ENCODE measurements around the gene MRPS23. TPM values are rescaled to one million over a fixed set of nuclear protein-coding genes. Genes with fewer than 3 reads are reported as not detected.

MRPS23 gene
- total and polyA plus RNA-seq, 2 experiments from 2014 or later: 53.2 to 74.5 TPM

- H3K4me1 Mint-ChIP-seq: peaks cover 14% of the 10 kb centered on the region
- Histone ChIP-seq H3K79me2 (replicated peaks; ENCODE audit: insufficient read depth) (no peaks in the 10 kb centered on the region), H3K4me1 (ENCODE audit: insufficient read depth) (peaks cover 13% of the 10 kb centered on the region), H4K20me1 (replicated peaks; ENCODE audit: insufficient read depth) (no peaks in the 10 kb centered on the region), H2AFZ (no peak overlapping the region), H3K9me2 (ENCODE audit: insufficient read depth) (no peaks in the 10 kb centered on the region), H3K27ac (ENCODE audit: low read depth) (no peak overlapping the region), H3K27me3 (ENCODE audit: insufficient read depth) (no peaks in the 10 kb centered on the region), H3F3A (replicated peaks; ENCODE audit: low read depth) (no peaks in the 10 kb centered on the region), H3K4me2 (no peak overlapping the region), H3K4me3 (no peak overlapping the region), H3K36me3 (ENCODE audit: insufficient read depth) (no peaks in the 10 kb centered on the region)
- no peak for DNase-seq (ENCODE audit: low spot score)
- peaks cover 8% of the 10 kb centered on the region; the same call in 2 of the 3 replicates for H3K9me3 Mint-ChIP-seq
- H3K36me3 Mint-ChIP-seq (ENCODE audit: low read depth): no peaks in the 10 kb centered on the region
- ATAC-seq: no peak
- no peak overlapping the region for H3K4me3 Mint-ChIP-seq
- no peak overlapping the region for H3K27ac Mint-ChIP-seq
- H3K27me3 Mint-ChIP-seq (ENCODE audit: insufficient read depth, low read depth, poor library complexity): no peaks in the 10 kb centered on the region
- TF ChIP-seq NANOG (IDR thresholded peaks at IDR 0.05; ENCODE audit: borderline replicate concordance) (no peak), POLR2AphosphoS5 (IDR thresholded peaks at IDR 0.05; ENCODE audit: low read depth) (no peak), CREB1 (CRISPR knock-in tag; IDR thresholded peaks at IDR 0.05; ENCODE audit: low read depth) (no peak), ZNF331 (CRISPR knock-in tag; IDR thresholded peaks at IDR 0.05; ENCODE audit: low read depth) (no peak), JUNB (IDR thresholded peaks at IDR 0.05; ENCODE audit: unreplicated experiment) (no peak), ETS1 (IDR thresholded peaks at IDR 0.05) (no peak), EZH2phosphoT487 (IDR thresholded peaks at IDR 0.05; ENCODE audit: unreplicated experiment) (no peak), EZH2 (IDR thresholded peaks at IDR 0.05; ENCODE audit: low read depth, unreplicated experiment) (no peak), ZNF114 (CRISPR knock-in tag; IDR thresholded peaks at IDR 0.05) (no peak), STAT1 (IDR thresholded peaks at IDR 0.05; ENCODE audit: unreplicated experiment) (no peak), REST (IDR thresholded peaks at IDR 0.05; ENCODE audit: unreplicated experiment) (no peak)
- TF ChIP-seq, protein P1, sequence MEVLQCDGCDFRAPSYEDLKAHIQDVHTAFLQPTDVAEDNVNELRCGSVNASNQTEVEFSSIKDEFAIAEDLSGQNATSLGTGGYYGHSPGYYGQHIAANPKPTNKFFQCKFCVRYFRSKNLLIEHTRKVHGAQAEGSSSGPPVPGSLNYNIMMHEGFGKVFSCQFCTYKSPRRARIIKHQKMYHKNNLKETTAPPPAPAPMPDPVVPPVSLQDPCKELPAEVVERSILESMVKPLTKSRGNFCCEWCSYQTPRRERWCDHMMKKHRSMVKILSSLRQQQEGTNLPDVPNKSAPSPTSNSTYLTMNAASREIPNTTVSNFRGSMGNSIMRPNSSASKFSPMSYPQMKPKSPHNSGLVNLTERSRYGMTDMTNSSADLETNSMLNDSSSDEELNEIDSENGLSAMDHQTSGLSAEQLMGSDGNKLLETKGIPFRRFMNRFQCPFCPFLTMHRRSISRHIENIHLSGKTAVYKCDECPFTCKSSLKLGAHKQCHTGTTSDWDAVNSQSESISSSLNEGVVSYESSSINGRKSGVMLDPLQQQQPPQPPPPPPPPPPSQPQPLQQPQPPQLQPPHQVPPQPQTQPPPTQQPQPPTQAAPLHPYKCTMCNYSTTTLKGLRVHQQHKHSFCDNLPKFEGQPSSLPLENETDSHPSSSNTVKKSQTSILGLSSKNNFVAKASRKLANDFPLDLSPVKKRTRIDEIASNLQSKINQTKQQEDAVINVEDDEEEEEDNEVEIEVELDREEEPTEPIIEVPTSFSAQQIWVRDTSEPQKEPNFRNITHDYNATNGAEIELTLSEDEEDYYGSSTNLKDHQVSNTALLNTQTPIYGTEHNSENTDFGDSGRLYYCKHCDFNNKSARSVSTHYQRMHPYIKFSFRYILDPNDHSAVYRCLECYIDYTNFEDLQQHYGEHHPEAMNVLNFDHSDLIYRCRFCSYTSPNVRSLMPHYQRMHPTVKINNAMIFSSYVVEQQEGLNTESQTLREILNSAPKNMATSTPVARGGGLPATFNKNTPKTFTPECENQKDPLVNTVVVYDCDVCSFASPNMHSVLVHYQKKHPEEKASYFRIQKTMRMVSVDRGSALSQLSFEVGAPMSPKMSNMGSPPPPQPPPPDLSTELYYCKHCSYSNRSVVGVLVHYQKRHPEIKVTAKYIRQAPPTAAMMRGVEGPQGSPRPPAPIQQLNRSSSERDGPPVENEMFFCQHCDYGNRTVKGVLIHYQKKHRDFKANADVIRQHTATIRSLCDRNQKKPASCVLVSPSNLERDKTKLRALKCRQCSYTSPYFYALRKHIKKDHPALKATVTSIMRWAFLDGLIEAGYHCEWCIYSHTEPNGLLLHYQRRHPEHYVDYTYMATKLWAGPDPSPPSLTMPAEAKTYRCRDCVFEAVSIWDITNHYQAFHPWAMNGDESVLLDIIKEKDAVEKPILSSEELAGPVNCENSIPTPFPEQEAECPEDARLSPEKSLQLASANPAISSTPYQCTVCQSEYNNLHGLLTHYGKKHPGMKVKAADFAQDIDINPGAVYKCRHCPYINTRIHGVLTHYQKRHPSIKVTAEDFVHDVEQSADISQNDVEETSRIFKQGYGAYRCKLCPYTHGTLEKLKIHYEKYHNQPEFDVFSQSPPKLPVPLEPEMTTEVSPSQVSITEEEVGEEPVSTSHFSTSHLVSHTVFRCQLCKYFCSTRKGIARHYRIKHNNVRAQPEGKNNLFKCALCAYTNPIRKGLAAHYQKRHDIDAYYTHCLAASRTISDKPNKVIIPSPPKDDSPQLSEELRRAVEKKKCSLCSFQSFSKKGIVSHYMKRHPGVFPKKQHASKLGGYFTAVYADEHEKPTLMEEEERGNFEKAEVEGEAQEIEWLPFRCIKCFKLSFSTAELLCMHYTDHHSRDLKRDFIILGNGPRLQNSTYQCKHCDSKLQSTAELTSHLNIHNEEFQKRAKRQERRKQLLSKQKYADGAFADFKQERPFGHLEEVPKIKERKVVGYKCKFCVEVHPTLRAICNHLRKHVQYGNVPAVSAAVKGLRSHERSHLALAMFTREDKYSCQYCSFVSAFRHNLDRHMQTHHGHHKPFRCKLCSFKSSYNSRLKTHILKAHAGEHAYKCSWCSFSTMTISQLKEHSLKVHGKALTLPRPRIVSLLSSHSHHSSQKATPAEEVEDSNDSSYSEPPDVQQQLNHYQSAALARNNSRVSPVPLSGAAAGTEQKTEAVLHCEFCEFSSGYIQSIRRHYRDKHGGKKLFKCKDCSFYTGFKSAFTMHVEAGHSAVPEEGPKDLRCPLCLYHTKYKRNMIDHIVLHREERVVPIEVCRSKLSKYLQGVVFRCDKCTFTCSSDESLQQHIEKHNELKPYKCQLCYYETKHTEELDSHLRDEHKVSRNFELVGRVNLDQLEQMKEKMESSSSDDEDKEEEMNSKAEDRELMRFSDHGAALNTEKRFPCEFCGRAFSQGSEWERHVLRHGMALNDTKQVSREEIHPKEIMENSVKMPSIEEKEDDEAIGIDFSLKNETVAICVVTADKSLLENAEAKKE (CRISPR knock-in tag; IDR thresholded peaks at IDR 0.05): no peak
- TF ChIP-seq, protein P2, sequence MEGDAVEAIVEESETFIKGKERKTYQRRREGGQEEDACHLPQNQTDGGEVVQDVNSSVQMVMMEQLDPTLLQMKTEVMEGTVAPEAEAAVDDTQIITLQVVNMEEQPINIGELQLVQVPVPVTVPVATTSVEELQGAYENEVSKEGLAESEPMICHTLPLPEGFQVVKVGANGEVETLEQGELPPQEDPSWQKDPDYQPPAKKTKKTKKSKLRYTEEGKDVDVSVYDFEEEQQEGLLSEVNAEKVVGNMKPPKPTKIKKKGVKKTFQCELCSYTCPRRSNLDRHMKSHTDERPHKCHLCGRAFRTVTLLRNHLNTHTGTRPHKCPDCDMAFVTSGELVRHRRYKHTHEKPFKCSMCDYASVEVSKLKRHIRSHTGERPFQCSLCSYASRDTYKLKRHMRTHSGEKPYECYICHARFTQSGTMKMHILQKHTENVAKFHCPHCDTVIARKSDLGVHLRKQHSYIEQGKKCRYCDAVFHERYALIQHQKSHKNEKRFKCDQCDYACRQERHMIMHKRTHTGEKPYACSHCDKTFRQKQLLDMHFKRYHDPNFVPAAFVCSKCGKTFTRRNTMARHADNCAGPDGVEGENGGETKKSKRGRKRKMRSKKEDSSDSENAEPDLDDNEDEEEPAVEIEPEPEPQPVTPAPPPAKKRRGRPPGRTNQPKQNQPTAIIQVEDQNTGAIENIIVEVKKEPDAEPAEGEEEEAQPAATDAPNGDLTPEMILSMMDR (conservative IDR thresholded peaks at IDR 0.05; ENCODE audit: low read depth in 2 of 2): no peak
Measured at GRCh38 chr17:57806167-57806830, 43.5 kb downstream of the MRPS23 start.
